HCT116 (cell line): Measurements from ENCODE around the gene NR1I3. TPM values are rescaled to one million over a fixed set of nuclear protein-coding genes. Genes with fewer than 3 reads are reported as not detected.

Experiments
- ATAC-seq: fragments of 200-7000 bp; cut with Tn5 transposase; 2 replicates; pipeline ENCODE4 v1.9.1; 2020; ENCODE audit warnings: mild to moderate bottlenecking, moderate library complexity
- BruUV-seq: library from RNA; stranded (reverse); fragments of 400-500 nt; replicated peaks from 2 replicates; lab custom pipeline; 2021; lab: Mats Ljungman, UMichigan
- CTCF ChIA-PET: fragments of 300-600 bp; sonication (Branson Sonifier 250); formaldehyde crosslinking; loops from one replicate; lab custom pipeline; 2021; ENCODE audit warnings: antibody characterized with exemption; lab: Charles Lee
- POLR2A ChIA-PET: fragments of 300-600, 350-600 bp; sonication (Branson Sonifier 250); formaldehyde crosslinking; loops from one replicate; lab custom pipeline; 2021; ENCODE audit warnings: antibody characterized with exemption; lab: Charles Lee
- RAD21 ChIA-PET, 2 experiments: fragments of 300-600 bp; sonication (Branson Sonifier 250); formaldehyde crosslinking; loops; one replicate each; lab custom pipeline; 2023; ENCODE audit warnings: low total read pairs in 2 of 2; ENCODE audit not compliant: uncharacterized antibody in 2 of 2, unreplicated experiment in 2 of 2, low non-redundant PET in 1 of 2; lab: Charles Lee
- DNase-seq: peaks from one replicate; pipeline ENCODE4 v3.0.0-alpha.2; 2010; ENCODE audit warnings: low read depth, low spot score
- H2AFZ ChIP-seq: fragments of 200-600 bp; shearing (Covaris generic), sonication (generic); 2 replicates; pipeline ENCODE4 v1.6.1; 2017; ENCODE audit warnings: low read depth, mixed run types, mixed read lengths, antibody characterized with exemption, low read length; ENCODE audit not compliant: poor library complexity, severe bottlenecking
- H3K27ac ChIP-seq: 2 replicates; pipeline ENCODE4 v1.5.1; 2012; ENCODE audit warnings: low read depth, low read length
- H3K27me3 ChIP-seq: fragments of 200-600 bp; sonication (generic); 2 replicates; pipeline ENCODE4 v1.6.1; 2016; ENCODE audit warnings: mixed run types, low read length, mixed read lengths; ENCODE audit not compliant: insufficient read depth
- H3K36me3 ChIP-seq, 2 experiments: fragments of 200-500 bp in 1 of 2; fragments of 200-600 bp in 1 of 2; sonication (Bioruptor generic) in 1 of 2; sonication (generic) in 1 of 2; 2 replicates each; pipeline versions ENCODE4 v1.5.1 to v1.6.1; 2014 to 2016; ENCODE audit warnings: low read length in 2 of 2, inconsistent platforms in 1 of 2, mixed read lengths in 1 of 2, mixed run types in 1 of 2; ENCODE audit not compliant: insufficient read depth in 2 of 2, control insufficient read depth in 1 of 2
- H3K4me1 ChIP-seq, 2 experiments: fragments of 200-600 bp in 1 of 2; sonication (generic) in 1 of 2; 2 replicates each; pipeline versions ENCODE4 v1.5.1 to v1.6.1; 2012 to 2017; ENCODE audit warnings: low read length in 2 of 2, inconsistent platforms in 1 of 2, mild to moderate bottlenecking in 1 of 2, mixed read lengths in 1 of 2, mixed run types in 1 of 2, moderate library complexity in 1 of 2; ENCODE audit not compliant: insufficient read depth in 2 of 2, control insufficient read depth in 1 of 2
- H3K4me2 ChIP-seq: fragments of 200-600 bp; sonication (generic); 2 replicates; pipeline ENCODE4 v1.6.1; 2017; ENCODE audit warnings: mixed run types, low read length, mixed read lengths
- H3K4me3 ChIP-seq, 2 experiments: fragments of 200-600 bp in 1 of 2; sonication (generic) in 1 of 2; replicated peaks in 1 of 2; 2 replicates each; pipeline ENCODE4 v1.5.1; 2011 to 2016; ENCODE audit warnings: low read length in 2 of 2, control low read depth in 1 of 2, low read depth in 1 of 2, mild to moderate bottlenecking in 1 of 2, mixed read lengths in 1 of 2, mixed run types in 1 of 2
- H3K79me2 ChIP-seq: fragments of 200-600 bp; sonication (generic); 2 replicates; pipeline ENCODE4 v1.6.1; 2017; ENCODE audit warnings: mild to moderate bottlenecking, mixed run types, low read length, moderate library complexity, mixed read lengths; ENCODE audit not compliant: insufficient read depth
- H3K9ac ChIP-seq: fragments of 200-600 bp; sonication (generic); 2 replicates; pipeline ENCODE4 v1.6.1; 2016; ENCODE audit warnings: low read length, mixed read lengths
- H3K9me2 ChIP-seq: fragments of 200-600 bp; sonication (generic), shearing (Covaris generic); 2 replicates; pipeline ENCODE4 v1.6.1; 2017; ENCODE audit warnings: mixed run types, mild to moderate bottlenecking, moderate library complexity; ENCODE audit not compliant: insufficient read depth
- H3K9me3 ChIP-seq, 2 experiments: fragments of 200-500 bp in 1 of 2; fragments of 200-600 bp in 1 of 2; sonication (Bioruptor generic) in 1 of 2; sonication (generic) in 1 of 2; 2 replicates each; pipeline ENCODE4 v1.6.1; 2014 to 2017; ENCODE audit warnings: low read length in 2 of 2, mixed read lengths in 2 of 2, inconsistent platforms in 1 of 2, low read depth in 1 of 2, mild to moderate bottlenecking in 1 of 2, mixed run types in 1 of 2, moderate library complexity in 1 of 2; ENCODE audit not compliant: control insufficient read depth in 1 of 2, insufficient read depth in 1 of 2
- H4K20me1 ChIP-seq: fragments of 200-600 bp; sonication (generic), shearing (Covaris generic); 2 replicates; pipeline ENCODE4 v1.6.1; 2017; ENCODE audit warnings: mixed run types, mild to moderate bottlenecking, moderate library complexity; ENCODE audit not compliant: insufficient read depth
- CBX3 ChIP-seq: IDR thresholded peaks from 2 replicates; pipeline ENCODE4 v1.6.1; 2012; ENCODE audit warnings: low read depth
- EZH2phosphoT487 ChIP-seq: fragments of 200-600 bp; IDR thresholded peaks from 2 replicates; pipeline ENCODE4 v1.6.1; 2018; ENCODE audit warnings: antibody characterized with exemption, borderline replicate concordance
- FOSL1 ChIP-seq: IDR thresholded peaks from 2 replicates; pipeline ENCODE4 v1.6.1; 2012; ENCODE audit warnings: low read depth
- RAD21 ChIP-seq: IDR thresholded peaks from 2 replicates; pipeline ENCODE4 v1.6.1; 2012; ENCODE audit warnings: low read depth, mild to moderate bottlenecking
- YY1 ChIP-seq: IDR thresholded peaks from 2 replicates; pipeline ENCODE4 v1.6.1; 2011; ENCODE audit warnings: low read length, low read depth, moderate library complexity, mild to moderate bottlenecking; ENCODE audit not compliant: insufficient replicate concordance; ENCODE audit errors: extremely low read depth
- intact Hi-C: fragments of 100-400 bp; cut with micrococcal nuclease; formaldehyde crosslinking; loops from 2 replicates; pipeline ENCODE4 v1.10.0; 2022
- total RNA-seq: library from RNA; stranded (reverse); gene quantifications from one replicate; pipeline ENCODE4 v1.2.1, GENCODE V29; 2021; ENCODE audit not compliant: unreplicated experiment
- TF ChIP-seq, protein P1 (sequence below): IDR thresholded peaks from 2 replicates; pipeline ENCODE4 v1.6.1; 2012
- TF ChIP-seq, protein P2 (sequence below): IDR thresholded peaks from 2 replicates; pipeline ENCODE4 v1.6.1; 2012
- TF ChIP-seq, protein P3 (sequence below), 3 experiments: fragments of 200-600 bp in 1 of 3; sonication (generic) in 1 of 3; IDR thresholded peaks in 2 of 3; conservative IDR thresholded peaks in 1 of 3; 2 replicates each; pipeline ENCODE4 v1.5.1; 2012 to 2017; ENCODE audit warnings: low read depth in 2 of 3, low read length in 2 of 3, antibody characterized with exemption in 1 of 3, borderline replicate concordance in 1 of 3, control low read depth in 1 of 3, mild to moderate bottlenecking in 1 of 3, mixed read lengths in 1 of 3, mixed run types in 1 of 3, moderate library complexity in 1 of 3; ENCODE audit not compliant: insufficient read depth in 1 of 3

NR1I3 gene
- total RNA-seq, 1 experiment from 2014 or later = not detected

DNA sequence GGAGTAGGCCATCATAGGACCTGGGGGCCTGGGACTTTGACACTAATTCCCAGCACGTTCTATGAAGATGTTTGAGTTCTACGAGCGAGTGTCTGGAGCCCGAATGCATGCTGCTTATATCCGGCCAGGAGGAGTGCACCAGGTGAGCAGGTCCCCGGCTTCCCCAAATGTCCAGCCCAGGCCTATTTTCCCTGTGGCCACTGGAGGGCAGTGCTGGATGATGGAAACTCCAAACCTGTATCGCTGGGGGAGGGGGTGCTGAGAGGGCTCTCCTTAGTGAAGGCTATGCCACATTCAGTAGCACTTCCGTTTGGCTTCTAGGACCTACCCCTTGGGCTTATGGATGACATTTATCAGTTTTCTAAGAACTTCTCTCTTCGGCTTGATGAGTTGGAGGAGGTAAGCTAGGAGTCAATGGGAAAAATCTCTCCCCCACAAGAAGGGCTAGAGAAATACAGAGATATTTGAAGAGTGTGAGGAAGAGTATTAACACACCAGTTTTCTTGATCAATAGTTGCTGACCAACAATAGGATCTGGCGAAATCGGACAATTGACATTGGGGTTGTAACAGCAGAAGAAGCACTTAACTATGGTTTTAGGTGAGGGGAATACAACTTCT lies 28.1 kb downstream of the NR1I3 start:
- ChIA-PET RAD21 (interaction anchor here in 1 of 2 experiments (1.0 kb wide), 1 partner anchor 82 kb away, joined by 3 read pairs; no protein-coding TSS in a partner anchor), CTCF (interaction anchor here (0.9 to 3.5 kb wide), 4 partner anchors 16 to 827 kb away, joined by 3 to 13 read pairs (median 4); partner anchors contain the start of gene TOMM40L), POLR2A (interaction anchor here (1.6 kb wide), 1 partner anchor 8 kb away, joined by 4 read pairs; the partner anchor contains the start of gene NDUFS2)
- Histone ChIP-seq H4K20me1 (no peaks in the 10 kb centered on the region), H3K9me3 (no peaks in the 10 kb centered on the region), H3K27ac (no peak overlapping the region), H3K36me3 (peaks cover 63 to 64% of the 10 kb centered on the region in 2 experiments), H2AFZ (no peak overlapping the region), H3K27me3 (no peaks in the 10 kb centered on the region), H3K9ac (no peak overlapping the region), H3K4me3 (no peak overlapping the region), H3K9me2 (no peaks in the 10 kb centered on the region), H3K4me2 (no peak overlapping the region), H3K79me2 (peaks cover 5% of the 10 kb centered on the region; the same call in 1 of the 2 replicates), H3K4me1 (peaks cover 0 to 10% of the 10 kb centered on the region in 2 experiments; a peak in 2 of 4 replicates)
- no TSS peak for BruUV-seq
- DNase-seq (peak; percentile 61), ATAC-seq (peak; percentile 99)
- intact Hi-C loops = loop anchor here (1.0 kb wide), 1 partner anchor 172 kb away; no protein-coding TSS in a partner anchor
- TF ChIP-seq, protein P1, sequence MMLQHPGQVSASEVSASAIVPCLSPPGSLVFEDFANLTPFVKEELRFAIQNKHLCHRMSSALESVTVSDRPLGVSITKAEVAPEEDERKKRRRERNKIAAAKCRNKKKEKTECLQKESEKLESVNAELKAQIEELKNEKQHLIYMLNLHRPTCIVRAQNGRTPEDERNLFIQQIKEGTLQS = no peak
- TF ChIP-seq FOSL1 = no peak
- TF ChIP-seq EZH2phosphoT487 = no peak
- peak; percentile 43 for TF ChIP-seq YY1
- TF ChIP-seq CBX3 = no peak
- peak; percentile 87 for TF ChIP-seq RAD21
- TF ChIP-seq, protein P2, sequence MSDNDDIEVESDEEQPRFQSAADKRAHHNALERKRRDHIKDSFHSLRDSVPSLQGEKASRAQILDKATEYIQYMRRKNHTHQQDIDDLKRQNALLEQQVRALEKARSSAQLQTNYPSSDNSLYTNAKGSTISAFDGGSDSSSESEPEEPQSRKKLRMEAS = no peak
- TF ChIP-seq, protein P3, sequence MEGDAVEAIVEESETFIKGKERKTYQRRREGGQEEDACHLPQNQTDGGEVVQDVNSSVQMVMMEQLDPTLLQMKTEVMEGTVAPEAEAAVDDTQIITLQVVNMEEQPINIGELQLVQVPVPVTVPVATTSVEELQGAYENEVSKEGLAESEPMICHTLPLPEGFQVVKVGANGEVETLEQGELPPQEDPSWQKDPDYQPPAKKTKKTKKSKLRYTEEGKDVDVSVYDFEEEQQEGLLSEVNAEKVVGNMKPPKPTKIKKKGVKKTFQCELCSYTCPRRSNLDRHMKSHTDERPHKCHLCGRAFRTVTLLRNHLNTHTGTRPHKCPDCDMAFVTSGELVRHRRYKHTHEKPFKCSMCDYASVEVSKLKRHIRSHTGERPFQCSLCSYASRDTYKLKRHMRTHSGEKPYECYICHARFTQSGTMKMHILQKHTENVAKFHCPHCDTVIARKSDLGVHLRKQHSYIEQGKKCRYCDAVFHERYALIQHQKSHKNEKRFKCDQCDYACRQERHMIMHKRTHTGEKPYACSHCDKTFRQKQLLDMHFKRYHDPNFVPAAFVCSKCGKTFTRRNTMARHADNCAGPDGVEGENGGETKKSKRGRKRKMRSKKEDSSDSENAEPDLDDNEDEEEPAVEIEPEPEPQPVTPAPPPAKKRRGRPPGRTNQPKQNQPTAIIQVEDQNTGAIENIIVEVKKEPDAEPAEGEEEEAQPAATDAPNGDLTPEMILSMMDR (IDR thresholded peaks at IDR 0.05 in 2 of 3, conservative IDR thresholded peaks at IDR 0.05 in 1 of 3; ENCODE audit: borderline replicate concordance in 1 of 3, insufficient read depth in 1 of 3, low read depth in 2 of 3, low read length in 2 of 3) = peak; percentile 82 to 96 (median 94)
